GM12878 (cell line): ENCODE data around the gene C1QTNF12.

ENCODE experiments used
- TF ChIP-seq, protein P1 (sequence below): IDR thresholded peaks from 2 replicates; pipeline ENCODE4 v1.6.1; 2012; ENCODE audit warnings: low read length, inconsistent platforms
- TF ChIP-seq, protein P2 (sequence below), 3 experiments: IDR thresholded peaks in 2 of 3; conservative IDR thresholded peaks in 1 of 3; 2 replicates each; pipeline ENCODE4 v1.5.1; 2011; ENCODE audit warnings: low read depth in 3 of 3, low read length in 3 of 3, mild to moderate bottlenecking in 3 of 3, control low read depth in 2 of 3, moderate library complexity in 2 of 3, inconsistent platforms in 1 of 3, mixed read lengths in 1 of 3; ENCODE audit not compliant: control insufficient read depth in 2 of 3, insufficient read depth in 1 of 3; ENCODE audit errors: extremely low read depth in 1 of 3

DNA sequence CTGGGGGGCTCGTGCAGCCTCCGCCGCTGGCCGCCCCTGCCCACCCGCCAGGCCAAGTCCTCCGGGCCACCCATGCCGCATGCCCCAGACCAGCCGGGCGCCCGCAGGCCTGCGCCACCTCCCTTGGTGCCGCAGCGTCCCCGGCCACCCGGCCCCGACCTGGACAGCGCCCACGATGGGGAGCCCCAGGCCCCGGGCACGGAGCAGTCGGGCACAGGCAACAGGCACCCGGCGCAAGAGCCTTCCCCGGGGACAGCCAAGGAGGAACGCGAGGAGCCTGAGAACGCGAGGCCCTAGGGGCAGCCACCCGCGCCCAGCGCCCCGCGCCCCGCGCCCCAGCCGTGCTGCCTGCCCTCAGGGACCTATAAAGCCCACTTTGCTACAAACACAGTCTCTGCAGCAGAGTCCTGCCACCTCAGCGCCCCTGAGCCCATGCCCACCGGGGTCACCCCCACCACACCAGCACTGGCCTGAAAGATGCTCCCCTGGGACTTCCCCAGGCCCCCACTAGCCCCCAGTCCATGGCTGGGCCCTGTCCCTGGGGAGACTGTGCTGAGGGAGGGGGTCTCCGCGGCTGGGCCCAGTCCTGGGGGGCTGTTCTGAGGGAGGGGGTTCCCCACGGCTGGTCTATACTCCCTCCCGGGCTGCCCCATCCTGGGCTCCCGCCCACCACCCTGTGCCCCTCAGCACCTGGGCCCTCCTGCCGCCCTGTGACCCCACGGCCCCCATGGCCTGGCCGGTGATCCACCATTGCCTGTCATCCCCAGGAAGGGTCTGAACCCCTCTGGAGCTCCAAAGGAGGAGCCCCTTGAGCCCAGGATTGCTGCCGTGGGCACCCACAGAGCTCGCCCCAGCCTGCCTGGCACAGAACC lies 48.7 kb downstream of the C1QTNF12 start:
- TF ChIP-seq, protein P1, sequence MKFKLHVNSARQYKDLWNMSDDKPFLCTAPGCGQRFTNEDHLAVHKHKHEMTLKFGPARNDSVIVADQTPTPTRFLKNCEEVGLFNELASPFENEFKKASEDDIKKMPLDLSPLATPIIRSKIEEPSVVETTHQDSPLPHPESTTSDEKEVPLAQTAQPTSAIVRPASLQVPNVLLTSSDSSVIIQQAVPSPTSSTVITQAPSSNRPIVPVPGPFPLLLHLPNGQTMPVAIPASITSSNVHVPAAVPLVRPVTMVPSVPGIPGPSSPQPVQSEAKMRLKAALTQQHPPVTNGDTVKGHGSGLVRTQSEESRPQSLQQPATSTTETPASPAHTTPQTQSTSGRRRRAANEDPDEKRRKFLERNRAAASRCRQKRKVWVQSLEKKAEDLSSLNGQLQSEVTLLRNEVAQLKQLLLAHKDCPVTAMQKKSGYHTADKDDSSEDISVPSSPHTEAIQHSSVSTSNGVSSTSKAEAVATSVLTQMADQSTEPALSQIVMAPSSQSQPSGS, result no peak
- TF ChIP-seq, protein P2, sequence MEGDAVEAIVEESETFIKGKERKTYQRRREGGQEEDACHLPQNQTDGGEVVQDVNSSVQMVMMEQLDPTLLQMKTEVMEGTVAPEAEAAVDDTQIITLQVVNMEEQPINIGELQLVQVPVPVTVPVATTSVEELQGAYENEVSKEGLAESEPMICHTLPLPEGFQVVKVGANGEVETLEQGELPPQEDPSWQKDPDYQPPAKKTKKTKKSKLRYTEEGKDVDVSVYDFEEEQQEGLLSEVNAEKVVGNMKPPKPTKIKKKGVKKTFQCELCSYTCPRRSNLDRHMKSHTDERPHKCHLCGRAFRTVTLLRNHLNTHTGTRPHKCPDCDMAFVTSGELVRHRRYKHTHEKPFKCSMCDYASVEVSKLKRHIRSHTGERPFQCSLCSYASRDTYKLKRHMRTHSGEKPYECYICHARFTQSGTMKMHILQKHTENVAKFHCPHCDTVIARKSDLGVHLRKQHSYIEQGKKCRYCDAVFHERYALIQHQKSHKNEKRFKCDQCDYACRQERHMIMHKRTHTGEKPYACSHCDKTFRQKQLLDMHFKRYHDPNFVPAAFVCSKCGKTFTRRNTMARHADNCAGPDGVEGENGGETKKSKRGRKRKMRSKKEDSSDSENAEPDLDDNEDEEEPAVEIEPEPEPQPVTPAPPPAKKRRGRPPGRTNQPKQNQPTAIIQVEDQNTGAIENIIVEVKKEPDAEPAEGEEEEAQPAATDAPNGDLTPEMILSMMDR (IDR thresholded peaks at IDR 0.05 in 2 of 3, conservative IDR thresholded peaks at IDR 0.05 in 1 of 3; ENCODE audit: control insufficient read depth in 2 of 3, extremely low read depth in 1 of 3, insufficient read depth in 1 of 3, low read depth in 3 of 3, low read length in 3 of 3), result no peak
